Mesendoderm (in vitro differentiated cells): ENCODE measurements around the gene GZMM.

ENCODE experiments used
- DNase-seq: peaks from one replicate; pipeline ENCODE4 v3.0.0; 2013
- H2AK5ac ChIP-seq: 2 replicates; pipeline ENCODE4 v1.6.1; 2013; ENCODE audit warnings: low read length, inconsistent platforms
- H2BK120ac ChIP-seq: 2 replicates; pipeline ENCODE4 v1.6.1; 2013; ENCODE audit warnings: low read depth, mild to moderate bottlenecking, low read length, moderate library complexity, mixed read lengths
- H2BK15ac ChIP-seq: replicated peaks from 2 replicates; pipeline ENCODE4 v1.6.1; 2013; ENCODE audit warnings: low read depth, mild to moderate bottlenecking, moderate library complexity
- H2BK5ac ChIP-seq: 2 replicates; pipeline ENCODE4 v1.6.1; 2013; ENCODE audit warnings: low read length, inconsistent platforms
- H3K18ac ChIP-seq: 2 replicates; pipeline ENCODE4 v1.6.1; 2013; ENCODE audit warnings: mild to moderate bottlenecking, low read length, mixed read lengths
- H3K23ac ChIP-seq: one replicate; pipeline ENCODE4 v1.6.1; 2013; ENCODE audit warnings: low read length
- H3K27ac ChIP-seq: 2 replicates; pipeline ENCODE4 v1.5.1; 2013; ENCODE audit warnings: low read depth, mild to moderate bottlenecking, inconsistent platforms, low read length, moderate library complexity
- H3K27me3 ChIP-seq: 2 replicates; pipeline ENCODE4 v1.6.1; 2013; ENCODE audit warnings: low read length, control low read depth, mild to moderate bottlenecking, inconsistent platforms; ENCODE audit not compliant: insufficient read depth, poor library complexity
- H3K36me3 ChIP-seq: 2 replicates; pipeline ENCODE4 v1.6.1; 2013; ENCODE audit warnings: low read length, inconsistent platforms; ENCODE audit not compliant: control insufficient read depth, insufficient read depth
- H3K4ac ChIP-seq: one replicate; pipeline ENCODE4 v1.6.1; 2013; ENCODE audit warnings: low read depth, mild to moderate bottlenecking, low read length, moderate library complexity
- H3K4me1 ChIP-seq: 2 replicates; pipeline ENCODE4 v1.6.1; 2013; ENCODE audit warnings: low read depth, low read length, inconsistent platforms; ENCODE audit not compliant: control insufficient read depth
- H3K4me2 ChIP-seq: 2 replicates; pipeline ENCODE4 v1.6.1; 2013; ENCODE audit warnings: low read length
- H3K4me3 ChIP-seq: 2 replicates; pipeline ENCODE4 v1.5.1; 2013; ENCODE audit warnings: mild to moderate bottlenecking, low read length
- H3K56ac ChIP-seq: one replicate; pipeline ENCODE4 v1.6.1; 2013; ENCODE audit warnings: low read length
- H3K79me1 ChIP-seq: 2 replicates; pipeline ENCODE4 v1.6.1; 2013; ENCODE audit warnings: low read length, inconsistent platforms
- H3K79me2 ChIP-seq: 2 replicates; pipeline ENCODE4 v1.6.1; 2013; ENCODE audit warnings: mild to moderate bottlenecking, low read length; ENCODE audit not compliant: control insufficient read depth, insufficient read depth
- H3K9ac ChIP-seq: 2 replicates; pipeline ENCODE4 v1.6.1; 2013; ENCODE audit warnings: low read length, inconsistent platforms
- H4K5ac ChIP-seq: one replicate; pipeline ENCODE4 v1.6.1; 2013; ENCODE audit warnings: low read length
- H4K8ac ChIP-seq: one replicate; pipeline ENCODE4 v1.6.1; 2013; ENCODE audit warnings: low read depth, mild to moderate bottlenecking, control low read depth, low read length, moderate library complexity
- WGBS: extraction: QIAGEN DNeasy Blood & Tissue Kit; methylation state at CpG from one replicate; pipeline ENCODE4 v1.1.7; 2013; ENCODE audit warnings: low lambda C conversion rate, missing lambda C conversion rate; ENCODE audit not compliant: insufficient coverage; ENCODE audit errors: extremely low coverage; 5-methylcytosine and 5-hydroxymethylcytosine counted together

Gene GZMM

DNA sequence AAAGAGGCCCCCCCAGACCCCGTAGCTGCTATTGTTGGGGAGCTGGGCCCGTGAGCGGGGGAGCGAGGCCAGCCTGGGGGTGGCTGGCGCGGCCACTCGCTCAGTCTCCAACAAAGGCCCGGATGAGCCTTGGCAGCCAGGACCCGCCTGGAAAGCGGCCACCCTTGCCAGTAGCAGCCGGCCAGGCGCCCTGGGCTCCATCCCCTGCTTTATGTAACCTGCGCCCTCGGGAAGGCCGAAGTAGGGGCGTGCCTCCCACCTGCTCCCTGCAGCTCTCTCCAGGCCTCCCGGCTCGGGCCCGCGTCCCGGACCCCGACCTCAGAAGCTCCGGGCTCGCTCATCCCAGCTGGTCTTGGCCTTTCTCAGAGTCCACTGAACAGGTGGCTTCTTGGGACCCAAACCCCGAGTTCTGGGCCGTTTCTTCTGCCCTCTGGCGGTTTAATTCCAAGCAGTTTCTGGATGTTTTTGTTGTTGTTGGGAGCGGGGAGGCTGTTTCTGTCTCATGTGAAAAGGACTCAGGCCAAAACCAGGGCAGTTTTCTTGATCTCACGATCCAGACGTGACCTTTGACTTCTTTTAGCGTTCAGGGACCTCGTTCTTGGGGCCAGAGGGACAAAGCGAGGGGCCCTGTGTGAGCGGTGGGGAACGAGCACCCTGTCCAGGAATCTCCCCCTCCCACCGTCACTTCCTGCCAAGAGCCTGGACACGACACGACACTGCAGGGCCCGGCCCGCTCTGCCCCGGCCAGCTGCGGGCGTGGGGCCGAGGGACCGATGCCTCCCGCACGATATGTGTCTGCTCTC lies 11.1 kb upstream of the GZMM start:
- Histone ChIP-seq H3K4me2 (peak overlapping the region; percentile 95), H4K8ac (no peak overlapping the region), H2BK5ac (no peak overlapping the region), H3K79me2 (peaks cover 35% of the 10 kb centered on the region), H2BK120ac (no peak overlapping the region), H3K23ac (peak overlapping the region; percentile 66), H3K27me3 (no peaks in the 10 kb centered on the region), H2BK15ac (no peak overlapping the region), H3K4ac (no peak overlapping the region), H2AK5ac (no peak overlapping the region), H3K9ac (peak overlapping the region; percentile 94), H3K36me3 (no peaks in the 10 kb centered on the region), H3K4me1 (peaks cover 4% of the 10 kb centered on the region), H3K27ac (peak overlapping the region; percentile 64), H3K79me1 (peaks cover 17% of the 10 kb centered on the region), H3K56ac (peak overlapping the region; percentile 93), H3K18ac (peak overlapping the region; percentile 15), H3K4me3 (peak overlapping the region; percentile 93), H4K5ac (no peak overlapping the region)
- peak; percentile 85 for DNase-seq
- WGBS: no CpG with 5 or more reads among the region's 47 CpGs

DNA sequence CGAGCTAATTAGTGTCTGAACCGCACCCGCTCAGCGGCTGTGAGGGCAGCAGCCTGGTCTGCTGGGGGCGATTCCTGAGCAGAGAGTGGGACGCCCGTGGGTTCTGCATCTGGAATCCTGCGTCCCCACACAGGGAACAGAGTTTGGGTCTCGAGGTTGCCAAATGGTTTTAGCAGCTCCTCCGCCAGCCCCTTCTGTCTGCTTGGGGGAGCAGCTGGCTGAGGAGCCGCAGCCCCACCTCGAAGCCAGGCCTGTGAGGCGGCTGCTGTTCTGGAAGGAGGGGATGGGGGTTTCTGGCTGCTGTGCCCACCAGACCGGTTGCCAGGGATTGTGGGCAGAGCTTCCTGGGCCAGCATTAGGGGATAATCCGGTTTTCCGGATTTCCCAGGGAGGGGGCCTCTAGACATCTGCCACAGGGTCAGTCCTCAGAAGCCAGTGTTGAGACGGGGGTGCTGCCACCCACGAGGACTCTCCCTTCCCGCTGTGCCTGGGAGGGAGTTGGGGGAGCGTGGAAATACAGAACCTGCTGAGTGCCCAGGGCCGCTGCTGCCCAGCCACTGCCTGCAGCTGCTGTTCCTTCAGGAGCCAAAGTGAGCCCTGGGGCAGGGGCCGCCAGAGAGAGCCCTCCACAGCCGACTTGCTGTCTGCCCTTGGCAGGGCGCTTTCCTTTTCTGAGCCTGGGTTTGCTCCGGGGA lies 10.3 kb upstream of the GZMM start:
- no peak overlapping the region for H4K8ac ChIP-seq
- peak overlapping the region; percentile 93 for H3K4me3 ChIP-seq
- H3K9ac ChIP-seq: peak overlapping the region; percentile 94
- H3K79me2 ChIP-seq: peaks cover 35% of the 10 kb centered on the region
- no CpG with 5 or more reads among the region's 25 CpGs for WGBS
- DNase-seq: no peak
- H3K36me3 ChIP-seq: peaks cover 2% of the 10 kb centered on the region
- H2AK5ac ChIP-seq: no peak overlapping the region
- H3K56ac ChIP-seq: peak overlapping the region; percentile 93
- no peak overlapping the region for H2BK15ac ChIP-seq
- peaks cover 19% of the 10 kb centered on the region for H3K79me1 ChIP-seq
- peak overlapping the region; percentile 95 for H3K4me2 ChIP-seq
- H3K4me1 ChIP-seq: peaks cover 4% of the 10 kb centered on the region
- no peak overlapping the region for H2BK120ac ChIP-seq
- no peak overlapping the region for H3K18ac ChIP-seq
- peak overlapping the region; percentile 64 for H3K27ac ChIP-seq
- H3K27me3 ChIP-seq: no peaks in the 10 kb centered on the region
- no peak overlapping the region for H3K4ac ChIP-seq
- no peak overlapping the region for H4K5ac ChIP-seq
- peak overlapping the region; percentile 66 for H3K23ac ChIP-seq
- H2BK5ac ChIP-seq: no peak overlapping the region

DNA sequence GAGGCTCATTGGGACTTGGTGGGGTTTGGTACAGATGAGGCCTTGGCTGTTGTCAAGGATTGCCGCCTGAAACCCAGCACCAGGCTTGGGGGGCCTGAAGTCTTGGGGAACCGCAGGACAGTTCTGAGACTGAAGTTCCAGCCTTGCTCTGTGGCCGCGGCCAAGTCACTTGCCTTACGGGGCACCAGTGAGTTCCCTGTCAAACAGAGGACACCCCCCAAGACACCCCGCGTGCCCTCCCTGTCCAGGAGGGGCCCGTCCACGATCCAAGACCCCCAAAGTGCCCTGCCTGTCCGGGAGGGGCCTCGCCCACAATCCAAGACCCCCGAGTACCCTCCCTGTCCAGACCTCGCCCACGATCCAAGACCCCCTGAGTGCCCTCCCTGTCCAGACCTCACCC lies 9.8 kb upstream of the GZMM start:
- no peak overlapping the region for H3K27ac ChIP-seq
- peaks cover 2% of the 10 kb centered on the region for H3K36me3 ChIP-seq
- no peak for DNase-seq
- H3K56ac ChIP-seq: no peak overlapping the region
- H3K9ac ChIP-seq: peak overlapping the region; percentile 94
- no peak overlapping the region for H2BK120ac ChIP-seq
- H4K5ac ChIP-seq: no peak overlapping the region
- no peak overlapping the region for H3K23ac ChIP-seq
- H3K4me2 ChIP-seq: no peak overlapping the region
- H3K79me2 ChIP-seq: peaks cover 35% of the 10 kb centered on the region
- no peak overlapping the region for H2BK5ac ChIP-seq
- no peak overlapping the region for H3K4ac ChIP-seq
- WGBS: no CpG with 5 or more reads among the region's 14 CpGs
- no peak overlapping the region for H3K4me3 ChIP-seq
- peaks cover 4% of the 10 kb centered on the region for H3K4me1 ChIP-seq
- H4K8ac ChIP-seq: no peak overlapping the region
- no peaks in the 10 kb centered on the region for H3K27me3 ChIP-seq
- H3K79me1 ChIP-seq: peaks cover 19% of the 10 kb centered on the region
- no peak overlapping the region for H2BK15ac ChIP-seq
- H2AK5ac ChIP-seq: no peak overlapping the region
- no peak overlapping the region for H3K18ac ChIP-seq

DNA sequence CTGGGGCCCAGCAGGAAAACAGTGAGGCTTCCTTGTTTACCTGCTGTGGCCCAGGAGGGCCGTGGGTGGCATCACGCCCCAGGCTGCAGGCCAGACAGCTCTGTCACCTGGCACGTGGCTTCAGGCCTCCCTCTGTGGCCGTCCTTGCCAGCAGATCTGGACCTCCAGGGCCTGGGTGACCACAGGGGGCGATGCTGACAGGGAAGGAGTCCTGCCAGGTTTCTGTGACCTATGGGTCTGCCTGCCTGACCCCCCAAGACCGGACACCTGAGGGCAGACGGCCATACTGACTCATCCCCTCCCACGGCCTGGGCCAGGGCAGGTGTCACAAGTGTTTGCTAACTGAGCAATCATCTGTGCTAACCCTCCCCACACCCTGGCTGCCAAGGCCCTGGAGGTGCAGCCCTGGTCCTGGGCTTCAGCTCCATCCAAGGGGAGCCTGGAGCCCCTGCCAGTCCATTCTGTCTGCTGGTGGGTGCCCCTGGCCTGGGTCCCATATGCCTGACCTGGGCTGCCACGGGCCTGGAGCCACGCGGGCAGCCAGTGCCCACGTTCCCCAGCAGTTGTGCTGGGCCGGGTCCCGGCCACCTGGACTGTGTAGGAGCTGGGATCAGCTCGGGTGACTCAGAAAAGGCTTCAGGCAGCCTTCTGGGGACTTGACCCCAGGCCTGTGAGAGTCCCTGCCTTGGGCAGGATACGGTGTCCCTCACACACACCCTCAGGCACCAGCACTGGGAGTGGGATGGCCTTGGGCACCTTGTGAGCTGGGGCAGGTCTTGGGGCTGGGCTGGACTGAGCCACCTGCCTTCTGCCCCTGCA lies 8.6 kb upstream of the GZMM start:
- Histone ChIP-seq H4K8ac (no peak overlapping the region), H3K4ac (no peak overlapping the region), H3K36me3 (peaks cover 2% of the 10 kb centered on the region), H2BK5ac (no peak overlapping the region), H3K4me3 (no peak overlapping the region), H3K56ac (no peak overlapping the region), H4K5ac (no peak overlapping the region), H3K79me2 (peaks cover 35% of the 10 kb centered on the region), H2AK5ac (no peak overlapping the region), H3K18ac (no peak overlapping the region), H3K4me1 (peaks cover 4% of the 10 kb centered on the region), H3K23ac (no peak overlapping the region), H3K27me3 (no peaks in the 10 kb centered on the region), H3K9ac (no peak overlapping the region), H3K27ac (no peak overlapping the region), H3K79me1 (peaks cover 19% of the 10 kb centered on the region), H2BK120ac (no peak overlapping the region), H2BK15ac (no peak overlapping the region), H3K4me2 (no peak overlapping the region)
- no CpG with 5 or more reads among the region's 16 CpGs for WGBS
- DNase-seq: no peak

DNA sequence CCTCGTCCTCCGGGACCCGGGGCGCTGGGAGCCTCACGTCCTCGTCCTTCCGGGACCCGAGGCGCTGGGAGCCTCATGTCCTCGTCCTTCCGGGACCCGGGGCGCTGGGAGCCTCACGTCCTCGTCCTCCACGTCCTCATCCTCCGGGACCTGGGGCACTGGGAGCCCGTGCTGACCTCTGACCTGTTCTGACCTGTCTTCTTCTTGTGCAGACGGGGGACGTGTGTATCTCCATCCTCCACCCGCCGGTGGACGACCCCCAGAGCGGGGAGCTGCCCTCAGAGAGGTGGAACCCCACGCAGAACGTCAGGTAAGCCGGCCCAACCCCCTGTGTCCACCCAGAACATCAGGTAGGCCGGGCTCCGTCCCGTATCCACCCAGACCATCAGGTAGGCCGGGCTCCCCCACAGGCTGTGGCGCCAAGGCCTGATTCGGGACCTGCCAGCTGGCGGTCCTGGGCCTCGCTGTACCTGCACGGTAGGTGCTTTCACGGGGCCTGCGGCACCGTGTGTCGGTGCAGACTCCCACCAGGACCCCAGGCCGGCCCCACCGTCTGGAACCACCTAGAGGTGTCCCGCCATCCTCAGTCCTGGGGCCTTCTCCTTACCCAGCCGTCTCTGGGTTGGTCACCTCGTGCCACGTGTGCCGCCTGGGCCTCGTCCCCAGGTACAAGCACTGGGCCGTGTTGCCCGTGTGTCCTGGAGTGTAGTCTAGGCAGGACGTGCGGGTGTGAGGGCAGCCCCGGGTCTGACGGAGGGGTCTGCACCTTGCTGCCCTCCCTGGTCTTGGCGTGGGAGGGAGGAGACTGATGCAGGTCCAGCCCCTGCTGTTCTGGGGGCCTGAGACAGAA lies 7.6 kb upstream of the GZMM start:
- Histone ChIP-seq H3K27ac (no peak overlapping the region), H3K79me2 (peaks cover 35% of the 10 kb centered on the region), H4K8ac (no peak overlapping the region), H3K4me2 (no peak overlapping the region), H3K18ac (no peak overlapping the region), H3K4me1 (peaks cover 4% of the 10 kb centered on the region), H2AK5ac (no peak overlapping the region), H2BK120ac (no peak overlapping the region), H3K56ac (no peak overlapping the region), H3K9ac (no peak overlapping the region), H3K23ac (no peak overlapping the region), H3K27me3 (no peaks in the 10 kb centered on the region), H2BK15ac (no peak overlapping the region), H4K5ac (no peak overlapping the region), H2BK5ac (no peak overlapping the region), H3K4ac (no peak overlapping the region), H3K36me3 (peaks cover 2% of the 10 kb centered on the region), H3K4me3 (no peak overlapping the region), H3K79me1 (peaks cover 19% of the 10 kb centered on the region)
- no peak for DNase-seq
- WGBS: no CpG with 5 or more reads among the region's 55 CpGs
